H1 (cell line): ENCODE data around the gene ADGRV1. TPM values are rescaled to one million over a fixed set of nuclear protein-coding genes. Genes with fewer than 3 reads are reported as not detected.
A peak's percentile ranks its signal among the peaks of the same experiment; 100 is the strongest.

ENCODE experiments used
- CTCF ChIA-PET: fragments of 300-600 bp; sonication (Branson Sonifier 250); formaldehyde crosslinking; loops from one replicate; lab custom pipeline; 2021; ENCODE audit not compliant: partially characterized antibody; lab: Charles Lee
- POLR2A ChIA-PET: fragments of 300-600 bp; sonication (Branson Sonifier 250); formaldehyde crosslinking; loops from one replicate; lab custom pipeline; 2021; ENCODE audit warnings: inconsistent platforms; ENCODE audit not compliant: partially characterized antibody; lab: Charles Lee
- DNase-seq, 2 experiments: peaks; one replicate each; pipeline versions ENCODE4 v3.0.0 to v3.0.0-alpha.2; 2010 to 2022; ENCODE audit warnings: low spot score in 2 of 2, low read depth in 1 of 2, mixed read lengths in 1 of 2
- FAIRE-seq: peaks from 2 replicates; lab custom pipeline; 2011; peaks lifted over from hg19 to GRCh38; lab: Jason Lieb, UNC
- H2AFZ ChIP-seq: 2 replicates; pipeline ENCODE4 v1.8.1; 2012; ENCODE audit warnings: low read length, inconsistent platforms
- H2AK5ac ChIP-seq: 2 replicates; pipeline ENCODE4 v1.6.1; 2013; ENCODE audit warnings: low read depth, low read length
- H2BK120ac ChIP-seq: replicated peaks from 2 replicates; pipeline ENCODE3; 2013; ENCODE audit warnings: low read depth, low read length, inconsistent platforms
- H2BK12ac ChIP-seq: 2 replicates; pipeline ENCODE4 v1.6.1; 2013; ENCODE audit warnings: low read depth, low read length
- H2BK15ac ChIP-seq: 2 replicates; pipeline ENCODE4 v1.6.1; 2013; ENCODE audit warnings: low read length
- H2BK20ac ChIP-seq: 2 replicates; pipeline ENCODE4 v1.6.1; 2013; ENCODE audit warnings: low read length
- H2BK5ac ChIP-seq: 2 replicates; pipeline ENCODE4 v1.6.1; 2013; ENCODE audit warnings: low read depth, low read length
- H3K14ac ChIP-seq: 2 replicates; pipeline ENCODE4 v1.6.1; 2013; ENCODE audit warnings: inconsistent platforms; ENCODE audit not compliant: insufficient read length
- H3K18ac ChIP-seq: 2 replicates; pipeline ENCODE4 v1.6.1; 2013; ENCODE audit warnings: low read length; ENCODE audit errors: extremely low read depth
- H3K23ac ChIP-seq: 2 replicates; pipeline ENCODE4 v1.6.1; 2013; ENCODE audit warnings: inconsistent platforms; ENCODE audit not compliant: insufficient read length
- H3K23me2 ChIP-seq: 2 replicates; pipeline ENCODE4 v1.6.1; 2013; ENCODE audit warnings: low read depth, low read length
- H3K27ac ChIP-seq: 2 replicates; pipeline ENCODE4 v1.6.1; 2011; ENCODE audit warnings: low read depth, low read length, inconsistent platforms
- H3K27me3 ChIP-seq, 4 experiments: replicated peaks in 1 of 4; 1 replicate in 1 of 4; 2 replicates in 3 of 4; pipeline versions ENCODE4 v1.6.1 to v1.8.1; 2011 to 2013; ENCODE audit warnings: low read length in 3 of 4, mild to moderate bottlenecking in 3 of 4, inconsistent platforms in 2 of 4, mixed read lengths in 2 of 4, moderate library complexity in 1 of 4; ENCODE audit not compliant: control insufficient read depth in 3 of 4, insufficient read depth in 3 of 4; ENCODE audit errors: extremely low read depth in 1 of 4
- H3K36me3 ChIP-seq, 4 experiments: 2 replicates each; pipeline versions ENCODE4 v1.6.1 to v1.8.1; 2011 to 2013; ENCODE audit warnings: mild to moderate bottlenecking in 4 of 4, low read length in 3 of 4, moderate library complexity in 2 of 4, control low read depth in 1 of 4, inconsistent platforms in 1 of 4; ENCODE audit not compliant: insufficient read depth in 4 of 4, control insufficient read depth in 2 of 4
- H3K4ac ChIP-seq: replicated peaks from 2 replicates; pipeline ENCODE3; 2013; ENCODE audit warnings: low read length, low read depth, mixed read lengths, inconsistent platforms; ENCODE audit not compliant: insufficient read length
- H3K4me1 ChIP-seq, 4 experiments: replicated peaks in 1 of 4; 1 replicate in 1 of 4; 2 replicates in 3 of 4; pipeline versions ENCODE4 v1.6.1 to v1.8.1; 2011 to 2013; ENCODE audit warnings: low read length in 3 of 4, inconsistent platforms in 2 of 4, mixed read lengths in 1 of 4; ENCODE audit not compliant: insufficient read depth in 4 of 4, control insufficient read depth in 3 of 4
- H3K4me2 ChIP-seq, 2 experiments: 2 replicates each; pipeline versions ENCODE4 v1.6.1 to v1.8.1; 2011 to 2013; ENCODE audit warnings: low read depth in 2 of 2, low read length in 2 of 2, control low read depth in 1 of 2, inconsistent platforms in 1 of 2, mild to moderate bottlenecking in 1 of 2; ENCODE audit not compliant: insufficient read depth in 1 of 2
- H3K4me3 ChIP-seq, 4 experiments: fragments of 200-600, 300-600 bp in 1 of 4; sonication (generic), shearing (Covaris generic), sonication (Bioruptor Twin) in 1 of 4; 2 replicates each; pipeline versions ENCODE4 v1.5.1 to v1.8.1; 2011 to 2016; ENCODE audit warnings: low read length in 4 of 4, low read depth in 3 of 4, control low read depth in 2 of 4, inconsistent platforms in 2 of 4, mild to moderate bottlenecking in 2 of 4, mixed read lengths in 1 of 4, moderate library complexity in 1 of 4; ENCODE audit not compliant: insufficient read depth in 2 of 4; ENCODE audit errors: extremely low read depth in 1 of 4
- H3K56ac ChIP-seq: replicated peaks from 2 replicates; pipeline ENCODE3; 2013; ENCODE audit warnings: low read depth, mild to moderate bottlenecking, mixed read lengths, low read length, inconsistent platforms; ENCODE audit not compliant: insufficient read length
- H3K79me1 ChIP-seq: 2 replicates; pipeline ENCODE4 v1.6.1; 2013; ENCODE audit warnings: low read depth, low read length, control low read depth
- H3K79me2 ChIP-seq, 2 experiments: 2 replicates each; pipeline versions ENCODE4 v1.6.1 to v1.8.1; 2012 to 2013; ENCODE audit warnings: low read length in 2 of 2, mild to moderate bottlenecking in 2 of 2, inconsistent platforms in 1 of 2; ENCODE audit not compliant: insufficient read depth in 2 of 2, control insufficient read depth in 1 of 2
- H3K9ac ChIP-seq, 4 experiments: replicated peaks in 1 of 4; 1 replicate in 1 of 4; 2 replicates in 3 of 4; pipeline versions ENCODE4 v1.6.1 to v1.8.1; 2011 to 2013; ENCODE audit warnings: low read depth in 3 of 4, low read length in 3 of 4, control low read depth in 2 of 4, mild to moderate bottlenecking in 2 of 4, moderate library complexity in 2 of 4, inconsistent platforms in 1 of 4; ENCODE audit errors: extremely low read depth in 1 of 4
- H3K9me3 ChIP-seq, 2 experiments: 2 replicates each; pipeline versions ENCODE4 v1.6.1 to v1.8.1; 2012 to 2013; ENCODE audit warnings: mild to moderate bottlenecking in 2 of 2, moderate library complexity in 2 of 2, control low read depth in 1 of 2, inconsistent platforms in 1 of 2, low read depth in 1 of 2, low read length in 1 of 2, mixed read lengths in 1 of 2; ENCODE audit not compliant: insufficient read depth in 2 of 2
- H4K20me1 ChIP-seq, 2 experiments: replicated peaks in 1 of 2; 2 replicates each; pipeline versions ENCODE3 to v1.8.1; 2011 to 2013; ENCODE audit warnings: inconsistent platforms in 2 of 2, low read length in 2 of 2, mild to moderate bottlenecking in 1 of 2; ENCODE audit not compliant: insufficient read depth in 2 of 2, control insufficient read depth in 1 of 2
- H4K5ac ChIP-seq: 2 replicates; pipeline ENCODE4 v1.6.1; 2013; ENCODE audit warnings: low read length, low read depth, mixed read lengths, inconsistent platforms; ENCODE audit not compliant: insufficient read length
- H4K8ac ChIP-seq: 2 replicates; pipeline ENCODE4 v1.8.0; 2013; ENCODE audit warnings: mild to moderate bottlenecking, moderate library complexity, low read length, inconsistent platforms; ENCODE audit not compliant: insufficient read depth; ENCODE audit errors: extremely low read depth
- H4K91ac ChIP-seq: replicated peaks from 2 replicates; pipeline ENCODE3; 2013; ENCODE audit warnings: low read length, mixed read lengths, inconsistent platforms; ENCODE audit not compliant: insufficient read length
- BRCA1 ChIP-seq: IDR thresholded peaks from 2 replicates; pipeline ENCODE4 v1.6.1; 2012; ENCODE audit warnings: low read depth, low read length, improper control_type of control experiment
- GABPA ChIP-seq: IDR thresholded peaks from 2 replicates; pipeline ENCODE4 v1.6.1; 2011; ENCODE audit warnings: mild to moderate bottlenecking, low read length, moderate library complexity, borderline replicate concordance; ENCODE audit not compliant: insufficient read depth
- HDAC6 ChIP-seq: IDR thresholded peaks from one replicate; pipeline ENCODE4 v1.7.1; 2012; ENCODE audit warnings: low read depth, mild to moderate bottlenecking, inconsistent platforms, low read length, moderate library complexity
- KDM1A ChIP-seq: fragments of 200-600, 300-600 bp; sonication (generic); IDR thresholded peaks from 2 replicates; pipeline ENCODE4 v1.7.1; 2016; ENCODE audit warnings: mild to moderate bottlenecking, low read length, borderline replicate concordance
- NANOG ChIP-seq: IDR thresholded peaks from 2 replicates; pipeline ENCODE4 v1.6.1; 2011; ENCODE audit warnings: low read length, low read depth, mild to moderate bottlenecking, inconsistent platforms; ENCODE audit not compliant: insufficient read depth, poor library complexity, severe bottlenecking
- RAD21 ChIP-seq, 2 experiments: IDR thresholded peaks in 1 of 2; conservative IDR thresholded peaks in 1 of 2; 2 replicates each; pipeline ENCODE4 v1.6.1; 2011; ENCODE audit warnings: low read depth in 2 of 2, low read length in 2 of 2, improper control_type of control experiment in 1 of 2, inconsistent platforms in 1 of 2, mild to moderate bottlenecking in 1 of 2, moderate library complexity in 1 of 2
- SIX5 ChIP-seq: IDR thresholded peaks from 2 replicates; pipeline ENCODE4 v1.6.1; 2011; ENCODE audit warnings: mild to moderate bottlenecking, low read depth, low read length
- SP2 ChIP-seq: IDR thresholded peaks from 2 replicates; pipeline ENCODE4 v1.6.1; 2012; ENCODE audit warnings: mild to moderate bottlenecking, low read length, inconsistent platforms
- TBP ChIP-seq: IDR thresholded peaks from 2 replicates; pipeline ENCODE4 v1.6.1; 2011; ENCODE audit warnings: low read depth, low read length, improper control_type of control experiment
- TCF12 ChIP-seq: IDR thresholded peaks from 2 replicates; pipeline ENCODE4 v1.6.1; 2011; ENCODE audit warnings: low read depth, mild to moderate bottlenecking, low read length
- YY1 ChIP-seq: IDR thresholded peaks from 2 replicates; pipeline ENCODE4 v1.6.1; 2011; ENCODE audit warnings: low read depth, mild to moderate bottlenecking, low read length
- WGBS, 2 experiments: shearing (Covaris generic) in 1 of 2; methylation state at CpG; one replicate each; pipeline versions ENCODE4 v1.1.6 to v1.1.7; 2013 to 2015; ENCODE audit warnings: low lambda C conversion rate in 2 of 2, mixed read lengths in 2 of 2, inconsistent platforms in 1 of 2, low coverage in 1 of 2, missing lambda C conversion rate in 1 of 2; ENCODE audit not compliant: insufficient replicate concordance in 2 of 2, insufficient coverage in 1 of 2, insufficient read length in 1 of 2; ENCODE audit errors: extremely low coverage in 1 of 2, missing lambda C conversion rate in 1 of 2; 5-methylcytosine and 5-hydroxymethylcytosine counted together
- polyA plus RNA-seq, 7 experiments: library from polyadenylated mRNA; depleted of rRNA in 3 of 7; stranded (reverse) in 5 of 7; unstranded in 2 of 7; fragments of >200 nt in 5 of 7; fragments of 200-250 nt in 2 of 7; gene quantifications; 1 replicate in 5 of 7; 2 replicates in 1 of 7; 4 replicates in 1 of 7; pipeline versions ENCODE4 v1.2.1 to v1.2.3, GENCODE V29; 2011 to 2013; ENCODE audit warnings: missing spikeins in 2 of 7, mixed read lengths in 2 of 7
- total RNA-seq: library from RNA; stranded (reverse); fragmentation: NEBNext Ultra II Directional; extraction: Animal tissue kit (Norgen Biotek cat#: 25700); gene quantifications from 2 replicates; pipeline ENCODE4 v1.2.1, GENCODE V29; 2021

ADGRV1 gene
- total and polyA plus RNA-seq, 2 of the 8 experiments (the other 6 are each of a cell fraction or from before 2014, with no cell fraction given) = 53.1 to 62.2 TPM

- Histone ChIP-seq H3K4me3 (peak overlapping the region; percentile 56 to 96 (median 90)), H2AK5ac (no peak overlapping the region), H2AFZ (peak overlapping the region; percentile 100), H3K79me1 (peaks cover 4% of the 10 kb centered on the region), H3K9me3 (no peaks in the 10 kb centered on the region), H3K4me1 (peaks cover 0 to 8% (median 0%) of the 10 kb centered on the region in 4 experiments; a peak in 3 of 7 replicates), H3K23me2 (peaks cover 8% of the 10 kb centered on the region; the same call in 1 of the 2 replicates), H3K79me2 (peaks cover 0 to 30% of the 10 kb centered on the region in 2 experiments; a peak in 2 of 4 replicates), H3K9ac (peak overlapping the region in 3 of 4 experiments; percentile 43 to 70 (median 64); a peak in 6 of 7 replicates), H3K36me3 (0 out of 8 replicates have a peak, but pooled peaks cover 0 to 1% (median 0%) of the 10 kb centered on the region in 4 experiments), H2BK120ac (no peak overlapping the region), H3K4me2 (peak overlapping the region; percentile 97 to 100), H4K8ac (peak overlapping the region; percentile 84; the same call in 1 of the 2 replicates), H3K23ac (no peak overlapping the region), H2BK12ac (no peak overlapping the region), H2BK20ac (no peak overlapping the region), H4K91ac (peak overlapping the region; percentile 45), H3K4ac (no peak overlapping the region), H3K56ac (peak overlapping the region; percentile 65), H3K18ac (peak overlapping the region; percentile 93), H4K20me1 (no peaks in the 10 kb centered on the region), H2BK5ac (peak overlapping the region; percentile 89), H3K27ac (peak overlapping the region; percentile 72; the same call in 1 of the 2 replicates), H3K27me3 (no peaks in the 10 kb centered on the region), H3K14ac (no peak overlapping the region), H2BK15ac (0 out of 2 replicates have a peak overlapping the region, but pooled peaks have one; percentile 67), H4K5ac (peak overlapping the region; percentile 94)
- ChIA-PET POLR2A (interaction anchor here (0.9 to 1.6 kb wide), 2 partner anchors 13 to 120 kb away, joined by 4 read pairs; partner anchors contain the start of gene CETN3), CTCF (interaction anchor here (0.6 to 3.7 kb wide), 27 partner anchors 9 to 195 kb away, joined by 3 to 10 read pairs (median 5); partner anchors contain the start of gene CETN3)
- 9% methylated on average over 13 of the region's 13 CpGs; no CpG with 5 or more reads in 1 of the 2 experiments for WGBS, 2 experiments
- FAIRE-seq (peak; percentile 36), DNase-seq (no peak)
- no peak for TF ChIP-seq GABPA
- TF ChIP-seq TCF12 = no peak
- TF ChIP-seq HDAC6 = no peak
- TF ChIP-seq NANOG = no peak
- no peak for TF ChIP-seq SIX5
- peak; percentile 81 to 86 for TF ChIP-seq RAD21 (IDR thresholded peaks at IDR 0.05 in 1 of 2, conservative IDR thresholded peaks at IDR 0.05 in 1 of 2; ENCODE audit: low read depth in 2 of 2, low read length in 2 of 2)
- no peak for TF ChIP-seq SP2
- TF ChIP-seq YY1 = 0 out of 2 replicates have a peak, but pooled peaks have one; percentile 16
- TF ChIP-seq TBP = no peak
- TF ChIP-seq KDM1A = no peak
- 0 out of 2 replicates have a peak, but pooled peaks have one; percentile 16 for TF ChIP-seq BRCA1
Observed at GRCh38 chr5:90529939-90530677, 28.5 kb upstream of the ADGRV1 start.
